Naive B cell (primary cell): ENCODE results near the gene SIVA1. TPM values are rescaled to one million over a fixed set of nuclear protein-coding genes. Genes with fewer than 3 reads are reported as not detected.
A peak's percentile ranks its signal among the peaks of the same experiment; 100 is the strongest.

Source experiments
- ATAC-seq, 2 donors: fragments of 150-1000 bp; cut with Tn5 transposase; 2 replicates each; pipeline ENCODE4 v1.10.0; 2021; ENCODE audit warnings: low read depth in 2 of 2, mild to moderate bottlenecking in 2 of 2, moderate library complexity in 2 of 2
- DNase-seq: peaks from one replicate; pipeline ENCODE4 v3.0.0; 2022
- H3K27ac Mint-ChIP-seq, 6 donors: one replicate each; pipeline ENCODE4 v1.8.0; 2020 to 2022; ENCODE audit warnings: mild to moderate bottlenecking in 6 of 6, mixed read lengths in 6 of 6, moderate library complexity in 5 of 6, inconsistent platforms in 2 of 6
- H3K27me3 Mint-ChIP-seq, 3 donors: one replicate each; pipeline ENCODE4 v1.8.0; 2021 to 2022; ENCODE audit warnings: mixed read lengths in 3 of 3, mild to moderate bottlenecking in 1 of 3
- H3K36me3 Mint-ChIP-seq, 2 donors: one replicate each; pipeline ENCODE4 v1.8.0; 2020 to 2022; ENCODE audit warnings: mixed read lengths in 2 of 2, inconsistent platforms in 1 of 2, mild to moderate bottlenecking in 1 of 2
- H3K4me1 Mint-ChIP-seq, 3 donors: one replicate each; pipeline ENCODE4 v1.8.0; 2020 to 2022; ENCODE audit warnings: mixed read lengths in 3 of 3, inconsistent platforms in 1 of 3, mild to moderate bottlenecking in 1 of 3, moderate library complexity in 1 of 3
- H3K4me3 Mint-ChIP-seq, 8 donors: one replicate each; pipeline ENCODE4 v1.8.0; 2020 to 2022; ENCODE audit warnings: mild to moderate bottlenecking in 8 of 8, mixed read lengths in 8 of 8, moderate library complexity in 8 of 8, inconsistent platforms in 2 of 8
- H3K9me3 Mint-ChIP-seq, 7 donors: one replicate each; pipeline ENCODE4 v1.8.0; 2020 to 2022; ENCODE audit warnings: mixed read lengths in 7 of 7, mild to moderate bottlenecking in 5 of 7, inconsistent platforms in 2 of 7, moderate library complexity in 1 of 7
- polyA plus RNA-seq, 6 donors: library from polyadenylated mRNA; unstranded; fragments of 300-500 nt; fragmentation: Illumina TruSeq; gene quantifications; one replicate each; pipeline ENCODE4 v1.2.3, GENCODE V29; 2021; ENCODE audit warnings: low read depth in 6 of 6

The SIVA1 gene
- polyA plus RNA-seq, 6 donors from 2014 or later: 191 to 266 (median 227) TPM

GRCh38 chr14:104786726-104787675 lies 34.1 kb downstream of the SIVA1 start:
- Mint-ChIP-seq H3K4me3 (no peak overlapping the region), H3K36me3 (no peaks in the 10 kb centered on the region), H3K27me3 (no peaks in the 10 kb centered on the region), H3K4me1 (peaks cover 13 to 27% (median 13%) of the 10 kb centered on the region in 3 donors), H3K27ac (peak overlapping the region in 2 of 6 donors; percentile 18 to 54), H3K9me3 (no peaks in the 10 kb centered on the region)
- DNase-seq (no peak), ATAC-seq (no peak)

- ATAC-seq (no peak), DNase-seq (no peak)
- H3K27ac Mint-ChIP-seq: no peak overlapping the region
- peaks cover 14 to 32% (median 18%) of the 10 kb centered on the region in 3 donors for H3K4me1 Mint-ChIP-seq
- no peaks in the 10 kb centered on the region for H3K36me3 Mint-ChIP-seq
- no peaks in the 10 kb centered on the region for H3K27me3 Mint-ChIP-seq
- peak overlapping the region in 1 of 8 donors; percentile 16 for H3K4me3 Mint-ChIP-seq
- no peaks in the 10 kb centered on the region for H3K9me3 Mint-ChIP-seq
These were observed 34.8 kb downstream of the SIVA1 start for GRCh38 chr14:104787736-104788135.

GRCh38 chr14:104788161-104788818 lies 35.3 kb downstream of the SIVA1 start:
- Mint-ChIP-seq H3K4me3 (no peak overlapping the region), H3K9me3 (no peaks in the 10 kb centered on the region), H3K36me3 (no peaks in the 10 kb centered on the region), H3K4me1 (peaks cover 20 to 38% (median 23%) of the 10 kb centered on the region in 3 donors), H3K27me3 (no peaks in the 10 kb centered on the region), H3K27ac (no peak overlapping the region)
- DNase-seq (no peak), ATAC-seq (no peak)

- no peak overlapping the region for H3K27ac Mint-ChIP-seq
- ATAC-seq (no peak), DNase-seq (no peak)
- no peaks in the 10 kb centered on the region for H3K27me3 Mint-ChIP-seq
- peaks cover 28 to 45% (median 30%) of the 10 kb centered on the region in 3 donors for H3K4me1 Mint-ChIP-seq
- H3K4me3 Mint-ChIP-seq: peak overlapping the region in 1 of 8 donors; percentile 9
- H3K9me3 Mint-ChIP-seq: no peaks in the 10 kb centered on the region
- no peaks in the 10 kb centered on the region for H3K36me3 Mint-ChIP-seq
These were observed 36.1 kb downstream of the SIVA1 start for GRCh38 chr14:104788873-104789663.

GRCh38 chr14:104789752-104790743 lies 37.1 kb downstream of the SIVA1 start:
- Mint-ChIP-seq H3K4me1 (peaks cover 34 to 52% (median 34%) of the 10 kb centered on the region in 3 donors), H3K4me3 (no peak overlapping the region), H3K27me3 (no peaks in the 10 kb centered on the region)

GRCh38 chr14:104791425-104791824 lies 38.5 kb downstream of the SIVA1 start:
- DNase-seq (no peak), ATAC-seq (no peak)
- no peaks in the 10 kb centered on the region for H3K9me3 Mint-ChIP-seq
- no peak overlapping the region for H3K27ac Mint-ChIP-seq
- H3K4me1 Mint-ChIP-seq: peaks cover 39 to 49% (median 40%) of the 10 kb centered on the region in 3 donors
- H3K4me3 Mint-ChIP-seq: peak overlapping the region in 1 of 8 donors; percentile 62
- H3K36me3 Mint-ChIP-seq: no peaks in the 10 kb centered on the region
- H3K27me3 Mint-ChIP-seq: no peaks in the 10 kb centered on the region

More at GRCh38 chr14:104789752-104790743, 37.1 kb downstream of the SIVA1 start:
- no peaks in the 10 kb centered on the region for H3K36me3 Mint-ChIP-seq
- no peak overlapping the region for H3K27ac Mint-ChIP-seq
- no peak for DNase-seq
- no peak for ATAC-seq
- no peaks in the 10 kb centered on the region for H3K9me3 Mint-ChIP-seq

GRCh38 chr14:104792101-104792884 lies 39.3 kb downstream of the SIVA1 start:
- Mint-ChIP-seq H3K36me3 (no peaks in the 10 kb centered on the region), H3K4me1 (peaks cover 43 to 55% (median 45%) of the 10 kb centered on the region in 3 donors), H3K9me3 (no peaks in the 10 kb centered on the region), H3K27me3 (no peaks in the 10 kb centered on the region), H3K27ac (no peak overlapping the region), H3K4me3 (peak overlapping the region in 2 of 8 donors; percentile 83 to 87)
- ATAC-seq (no peak), DNase-seq (no peak)

- Mint-ChIP-seq H3K9me3 (no peaks in the 10 kb centered on the region), H3K27ac (peak overlapping the region in 1 of 6 donors; percentile 86), H3K27me3 (no peaks in the 10 kb centered on the region), H3K36me3 (no peaks in the 10 kb centered on the region), H3K4me1 (peaks cover 46 to 53% (median 48%) of the 10 kb centered on the region in 3 donors), H3K4me3 (peak overlapping the region in 7 of 8 donors; percentile 53 to 94 (median 87))
- DNase-seq: no peak
- ATAC-seq: no peak
These were observed 40.2 kb downstream of the SIVA1 start for GRCh38 chr14:104792945-104793702.

GRCh38 chr14:104793703-104793959 lies 40.7 kb downstream of the SIVA1 start:
- H3K4me1 Mint-ChIP-seq: peaks cover 49 to 54% (median 51%) of the 10 kb centered on the region in 3 donors
- DNase-seq (no peak), ATAC-seq (no peak)
- no peaks in the 10 kb centered on the region for H3K9me3 Mint-ChIP-seq
- no peaks in the 10 kb centered on the region for H3K27me3 Mint-ChIP-seq
- peak overlapping the region in 2 of 6 donors; percentile 43 to 86 for H3K27ac Mint-ChIP-seq
- H3K36me3 Mint-ChIP-seq: no peaks in the 10 kb centered on the region
- H3K4me3 Mint-ChIP-seq: peak overlapping the region in 7 of 8 donors; percentile 79 to 94 (median 87)

- Mint-ChIP-seq H3K4me1 (peaks cover 53 to 59% (median 55%) of the 10 kb centered on the region in 3 donors), H3K27me3 (no peaks in the 10 kb centered on the region), H3K9me3 (no peaks in the 10 kb centered on the region), H3K4me3 (peak overlapping the region; percentile 79 to 94 (median 88)), H3K36me3 (no peaks in the 10 kb centered on the region), H3K27ac (peak overlapping the region in 2 of 6 donors; percentile 43 to 85)
- ATAC-seq (no peak), DNase-seq (no peak)
These were observed 41.2 kb downstream of the SIVA1 start for GRCh38 chr14:104794099-104794498.

GRCh38 chr14:104794631-104794992 lies 41.7 kb downstream of the SIVA1 start:
- H3K9me3 Mint-ChIP-seq: no peaks in the 10 kb centered on the region
- H3K27ac Mint-ChIP-seq: peak overlapping the region in 5 of 6 donors; percentile 14 to 86 (median 67)
- peak overlapping the region; percentile 79 to 94 (median 88) for H3K4me3 Mint-ChIP-seq
- H3K27me3 Mint-ChIP-seq: no peaks in the 10 kb centered on the region
- DNase-seq (no peak), ATAC-seq (no peak)
- H3K36me3 Mint-ChIP-seq: no peaks in the 10 kb centered on the region
- peaks cover 56 to 64% (median 60%) of the 10 kb centered on the region in 3 donors for H3K4me1 Mint-ChIP-seq
